ENCODE measurements around the gene SERTAD3.

DNA sequence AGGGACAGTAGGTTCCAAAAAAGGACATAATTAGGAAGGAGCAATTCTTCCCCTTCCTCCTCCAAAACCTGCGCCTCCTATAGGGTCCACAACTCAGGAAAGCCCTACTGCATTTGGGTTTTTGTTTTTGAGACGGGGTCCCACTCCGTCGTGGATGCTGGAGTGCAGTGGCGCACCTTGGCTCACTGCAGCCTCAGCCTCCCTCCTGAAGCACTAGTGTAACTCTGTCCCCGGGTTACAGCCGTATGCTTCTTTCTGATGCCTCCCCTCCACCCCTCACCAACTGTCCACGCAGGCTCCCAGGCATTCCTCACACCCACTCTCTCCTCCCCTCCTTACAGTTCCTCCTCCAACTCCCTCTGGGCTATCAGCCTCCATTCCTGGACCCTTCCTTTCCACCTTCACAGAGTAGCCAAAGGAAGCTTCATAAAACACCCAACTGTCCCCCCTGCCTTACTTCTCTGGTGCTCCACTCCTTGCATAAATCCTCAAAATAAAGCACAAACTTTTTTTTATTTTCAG lies 2.2 kb upstream of the SERTAD3 start:
- no peak for TF ChIP-seq POLR2A (IDR thresholded peaks at IDR 0.05)
- TF ChIP-seq, protein P1, sequence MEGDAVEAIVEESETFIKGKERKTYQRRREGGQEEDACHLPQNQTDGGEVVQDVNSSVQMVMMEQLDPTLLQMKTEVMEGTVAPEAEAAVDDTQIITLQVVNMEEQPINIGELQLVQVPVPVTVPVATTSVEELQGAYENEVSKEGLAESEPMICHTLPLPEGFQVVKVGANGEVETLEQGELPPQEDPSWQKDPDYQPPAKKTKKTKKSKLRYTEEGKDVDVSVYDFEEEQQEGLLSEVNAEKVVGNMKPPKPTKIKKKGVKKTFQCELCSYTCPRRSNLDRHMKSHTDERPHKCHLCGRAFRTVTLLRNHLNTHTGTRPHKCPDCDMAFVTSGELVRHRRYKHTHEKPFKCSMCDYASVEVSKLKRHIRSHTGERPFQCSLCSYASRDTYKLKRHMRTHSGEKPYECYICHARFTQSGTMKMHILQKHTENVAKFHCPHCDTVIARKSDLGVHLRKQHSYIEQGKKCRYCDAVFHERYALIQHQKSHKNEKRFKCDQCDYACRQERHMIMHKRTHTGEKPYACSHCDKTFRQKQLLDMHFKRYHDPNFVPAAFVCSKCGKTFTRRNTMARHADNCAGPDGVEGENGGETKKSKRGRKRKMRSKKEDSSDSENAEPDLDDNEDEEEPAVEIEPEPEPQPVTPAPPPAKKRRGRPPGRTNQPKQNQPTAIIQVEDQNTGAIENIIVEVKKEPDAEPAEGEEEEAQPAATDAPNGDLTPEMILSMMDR (IDR thresholded peaks at IDR 0.05): no peak
